GM21723 (cell line): ENCODE measurements around the gene PRKCQ.
A peak's percentile ranks its signal among the peaks of the same experiment; 100 is the strongest.

Source experiments
- ATAC-seq: cut with Tn5 transposase; IDR thresholded peaks from one replicate; pipeline ENCODE4 v1.9.1; 2021; ENCODE audit warnings: mild to moderate bottlenecking, moderate library complexity; ENCODE audit not compliant: unreplicated experiment

PRKCQ gene

DNA sequence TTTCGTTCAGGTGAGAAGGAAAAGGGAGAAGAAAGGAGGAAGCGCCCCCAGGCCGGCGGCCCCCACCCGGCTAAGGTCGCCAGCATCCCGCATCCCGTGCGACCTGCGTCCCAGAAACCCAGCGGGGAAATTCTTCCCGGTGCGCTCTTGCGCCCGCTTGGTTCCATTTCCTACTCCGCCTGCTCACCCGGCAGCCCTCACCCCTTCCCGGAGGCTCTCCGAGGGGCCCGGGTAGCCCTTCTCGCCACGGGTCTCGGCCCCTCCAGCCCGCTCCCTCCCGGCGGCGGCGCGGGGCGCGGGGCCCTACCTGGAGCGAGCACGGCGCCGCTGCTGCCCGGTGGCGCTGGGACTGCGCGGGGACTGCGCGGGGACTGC is at the start of gene PRKCQ:
PRKCQ (minus strand) TSS at position 373 of the 375 bp plus-strand sequence. CDS start 65,141 bp downstream, outside the sequence.
- peak; percentile 39 for ATAC-seq

DNA sequence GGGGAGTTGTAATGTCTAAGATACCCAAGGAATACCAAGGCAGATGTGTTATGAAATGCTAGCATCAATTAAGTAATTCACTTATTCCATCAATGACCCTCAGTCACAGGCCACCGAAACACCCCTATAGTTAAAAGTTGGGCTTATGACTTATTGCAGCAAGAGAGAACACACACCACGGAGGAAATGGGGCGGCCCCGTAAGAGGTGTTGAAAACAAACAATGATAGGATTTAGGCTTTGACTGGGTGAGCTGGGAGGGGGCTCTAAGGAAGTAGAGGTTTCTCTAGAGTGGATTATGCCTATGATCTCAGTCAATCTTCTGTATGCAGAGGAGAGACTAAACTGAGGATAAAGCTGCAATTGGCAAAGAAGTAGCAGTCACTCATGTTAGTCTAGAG is 45.4 kb upstream of the PRKCQ start:
- no peak for ATAC-seq

DNA sequence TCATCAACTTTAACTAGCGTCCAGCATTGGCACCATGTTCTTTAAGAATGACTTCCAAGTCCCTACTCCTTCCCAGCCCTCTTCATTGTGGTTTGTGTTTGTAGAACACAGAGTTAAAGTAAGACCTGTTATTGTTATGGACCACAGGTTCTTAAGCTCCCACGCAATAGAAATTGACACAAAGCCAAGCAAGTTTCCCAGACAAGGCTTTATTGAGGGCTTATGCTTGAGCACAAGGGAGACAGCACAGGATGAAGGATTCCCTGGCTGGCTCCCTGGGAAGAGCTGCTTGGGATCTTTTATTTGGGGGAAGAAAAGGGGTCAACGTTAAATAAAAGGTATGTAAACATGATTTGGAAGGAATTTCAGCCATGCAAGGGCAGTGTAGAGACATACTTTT is 44.3 kb upstream of the PRKCQ start:
- ATAC-seq, result no peak

DNA sequence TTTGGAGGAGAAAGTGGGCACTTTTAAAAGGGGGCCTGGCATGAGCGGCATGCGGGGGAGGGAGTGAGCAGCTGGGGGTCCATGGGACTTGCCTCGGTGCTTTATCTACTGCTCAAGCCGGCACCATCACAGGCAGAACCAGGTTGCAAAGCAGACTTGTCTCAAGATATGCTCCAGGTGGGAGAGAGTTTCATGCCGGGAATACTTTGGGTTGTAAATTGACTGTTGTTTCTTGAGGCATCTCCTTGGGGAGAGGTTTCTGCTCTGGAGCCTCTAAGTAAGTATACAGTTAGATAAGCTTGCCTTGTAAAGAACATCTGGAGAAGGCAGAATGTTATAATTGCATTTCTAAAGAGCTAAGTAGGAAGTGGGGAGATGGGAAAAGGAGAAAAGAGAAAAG is 42.8 kb upstream of the PRKCQ start:
- ATAC-seq, result no peak

DNA sequence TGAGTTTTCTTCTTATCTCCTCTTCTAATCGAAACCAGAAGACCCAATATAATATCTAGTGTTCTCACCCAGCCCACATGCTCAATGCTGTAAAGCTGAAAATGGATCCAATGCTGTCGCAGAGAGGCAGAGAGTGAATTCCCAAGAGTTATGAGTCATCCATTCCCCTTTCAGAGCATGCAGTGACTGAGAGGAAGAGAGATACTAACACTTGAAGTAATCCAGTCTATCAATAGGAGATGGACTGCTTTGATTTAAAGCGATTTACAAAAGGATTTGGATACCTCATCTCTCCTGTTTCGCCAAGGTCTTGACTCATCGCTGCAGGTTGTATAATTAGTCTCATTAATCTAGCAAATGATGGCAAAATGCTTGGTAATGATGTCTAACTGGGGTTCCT is 41.5 kb upstream of the PRKCQ start:
- no peak for ATAC-seq

DNA sequence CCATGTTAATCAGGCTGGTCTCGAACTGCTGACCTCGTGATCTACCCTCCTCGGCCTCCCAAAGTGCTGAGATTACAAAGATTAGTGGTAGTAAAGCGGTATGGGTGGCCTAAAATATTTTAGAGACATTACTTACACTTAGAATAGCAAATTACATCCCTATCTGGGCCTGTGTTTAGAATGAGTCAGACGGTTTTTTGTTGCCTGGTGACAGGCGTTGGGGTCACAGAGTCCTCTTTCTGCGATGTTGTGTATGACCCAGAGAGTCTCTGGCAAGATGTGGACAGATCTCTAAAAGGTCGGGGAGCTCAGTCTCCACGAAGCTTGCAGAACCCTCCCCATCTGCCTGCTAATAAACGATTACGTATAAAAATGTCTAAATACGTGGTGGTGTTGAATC is 39.6 kb upstream of the PRKCQ start:
- ATAC-seq, result no peak

DNA sequence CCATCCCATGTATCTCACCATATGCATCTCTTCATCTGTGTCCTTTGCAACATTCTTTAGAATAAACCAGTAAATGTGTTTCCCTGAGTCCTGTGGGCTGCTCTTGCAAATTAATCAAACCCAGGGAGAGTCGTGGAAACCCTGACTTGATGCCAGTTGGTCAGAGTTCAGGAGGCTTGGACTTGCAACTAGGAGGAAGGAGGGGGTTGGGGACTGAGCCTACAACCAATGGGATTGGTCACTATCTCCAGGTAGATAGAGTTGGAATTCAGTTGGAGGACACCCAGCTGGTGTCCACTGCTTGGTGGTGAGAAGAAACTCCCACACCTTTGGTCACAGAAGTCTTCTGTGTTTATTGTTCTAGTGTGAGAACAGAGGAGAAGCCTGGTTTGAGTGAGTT is 38.3 kb upstream of the PRKCQ start:
- no peak for ATAC-seq

DNA sequence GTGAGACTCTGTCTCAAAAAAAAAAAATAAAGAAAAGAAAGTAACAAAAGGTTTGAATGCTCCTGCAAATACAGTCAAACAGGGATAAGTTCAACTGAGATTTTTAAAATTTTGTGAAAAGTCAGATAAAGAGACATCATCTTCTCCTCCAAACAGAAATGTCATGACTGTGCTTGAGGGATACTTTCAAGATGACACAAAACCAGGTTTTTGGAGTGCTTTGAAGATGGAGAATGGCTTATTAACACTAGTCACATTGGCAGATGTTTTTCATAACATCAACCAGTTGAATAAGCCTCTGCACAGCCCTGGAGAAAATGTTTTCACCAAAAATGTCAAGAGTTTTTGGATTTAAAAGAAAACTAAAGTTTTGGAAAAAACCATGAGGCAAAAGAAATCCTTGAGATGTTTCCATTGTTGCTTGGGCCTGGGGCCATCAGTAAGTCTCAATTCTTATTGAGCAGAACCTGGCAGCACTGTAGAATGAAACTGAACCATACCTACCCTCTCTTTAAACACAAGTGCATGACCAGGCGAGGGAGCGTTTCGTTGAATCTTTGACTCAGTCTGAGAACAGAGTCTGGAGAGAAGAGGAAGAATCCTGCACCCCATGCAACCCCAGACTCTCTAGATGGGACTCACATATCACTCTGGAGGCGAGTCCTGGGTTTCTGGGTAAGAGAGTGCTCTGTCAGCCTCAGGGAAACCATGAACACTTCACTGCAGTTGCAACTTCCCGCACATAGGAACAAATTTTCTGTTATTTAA is 37.4 kb upstream of the PRKCQ start:
- ATAC-seq, result no peak

DNA sequence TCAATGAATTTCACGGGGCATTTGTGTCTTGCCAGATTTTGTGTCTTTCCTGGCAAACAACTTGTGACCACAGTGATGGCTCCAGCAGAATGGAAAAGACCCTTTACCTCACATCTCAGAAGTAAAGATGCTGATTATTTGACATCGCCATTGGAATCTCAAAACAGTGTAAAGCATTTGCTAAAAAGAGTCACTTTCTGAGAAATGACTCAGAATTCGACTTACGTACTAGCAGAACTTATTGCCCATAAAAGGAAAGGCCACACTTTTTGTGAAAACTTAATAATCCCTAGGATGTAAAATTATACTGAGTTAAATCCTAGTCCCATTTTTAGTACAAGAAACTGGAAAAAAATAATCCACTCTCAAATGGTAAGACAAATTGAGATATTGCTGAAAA is 35.9 kb upstream of the PRKCQ start:
- ATAC-seq, result no peak

DNA sequence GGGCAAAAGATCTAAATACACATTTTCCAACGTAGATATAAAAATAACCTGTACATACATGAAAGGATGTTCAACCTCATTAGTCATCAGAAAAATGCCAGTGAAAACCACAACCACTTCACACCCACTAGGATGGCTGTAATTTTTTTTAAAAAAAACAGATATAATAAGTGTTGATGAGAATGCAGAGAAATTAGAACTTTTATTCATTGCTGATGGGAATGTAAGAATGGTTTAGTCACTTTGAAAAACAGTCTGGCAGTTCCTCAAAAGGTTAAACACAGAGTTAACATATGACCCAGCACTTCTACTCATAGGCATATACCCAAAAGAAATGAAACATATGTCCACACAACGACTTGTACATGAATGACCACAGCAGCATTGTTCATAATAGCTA is 32.3 kb upstream of the PRKCQ start:
- no peak for ATAC-seq

DNA sequence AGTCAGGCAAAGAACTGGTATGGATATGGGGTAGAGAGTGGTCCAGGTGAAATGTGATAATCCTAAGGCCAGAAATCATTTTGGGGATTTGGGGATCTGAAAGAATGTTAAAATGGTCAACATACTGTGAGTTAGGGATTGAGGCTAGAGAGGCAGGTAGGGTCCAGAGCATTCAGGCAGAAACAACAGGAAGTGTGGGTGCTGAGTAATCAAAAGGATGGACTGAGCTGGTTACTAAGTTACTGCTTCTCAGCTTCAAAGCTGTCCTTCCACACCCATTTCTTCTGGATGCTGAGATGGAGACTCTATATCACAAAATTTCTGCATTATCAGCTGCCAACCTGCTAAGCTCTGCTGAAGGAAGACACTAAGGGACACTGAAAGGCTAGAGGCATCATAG is 30.6 kb upstream of the PRKCQ start:
- ATAC-seq, result no peak

DNA sequence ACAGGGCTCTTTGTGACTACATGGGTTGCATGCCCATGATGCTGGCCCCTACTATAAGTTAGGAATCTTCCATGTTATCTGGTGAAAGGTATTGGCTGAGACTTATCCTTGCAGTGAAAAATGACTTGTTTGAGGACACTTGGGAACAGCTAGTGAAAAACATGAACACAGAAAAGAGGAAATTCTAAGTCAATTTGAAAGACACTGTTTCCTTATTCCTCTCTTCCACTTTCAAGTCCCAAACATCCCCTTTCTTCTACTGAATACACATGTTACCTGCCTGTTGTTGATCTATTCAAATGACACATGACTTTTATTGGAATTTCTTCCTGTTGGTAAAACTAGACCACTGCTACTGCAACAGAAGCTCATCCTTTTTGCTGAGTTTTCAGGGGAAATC is 29.5 kb upstream of the PRKCQ start:
- ATAC-seq, result no peak

DNA sequence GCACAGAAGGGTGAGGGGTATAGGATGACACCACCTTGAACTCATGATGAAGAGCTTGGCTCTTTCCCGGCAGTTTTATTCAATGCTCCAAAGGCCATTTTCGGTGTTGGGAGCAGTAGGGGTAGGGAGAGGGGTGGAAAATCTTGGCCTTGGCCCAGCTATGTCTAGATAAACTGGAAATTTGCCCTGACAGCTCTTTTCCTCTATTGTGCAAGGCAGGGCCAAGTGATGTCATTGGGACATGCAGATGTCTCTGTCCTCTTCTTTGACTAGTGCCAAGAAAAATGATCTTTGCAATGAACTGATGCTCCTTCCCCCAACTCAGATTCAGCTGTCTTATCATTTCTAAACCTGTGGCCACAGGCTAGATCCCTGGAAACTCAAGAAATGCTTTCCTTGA is 27.7 kb upstream of the PRKCQ start:
- ATAC-seq, result no peak

DNA sequence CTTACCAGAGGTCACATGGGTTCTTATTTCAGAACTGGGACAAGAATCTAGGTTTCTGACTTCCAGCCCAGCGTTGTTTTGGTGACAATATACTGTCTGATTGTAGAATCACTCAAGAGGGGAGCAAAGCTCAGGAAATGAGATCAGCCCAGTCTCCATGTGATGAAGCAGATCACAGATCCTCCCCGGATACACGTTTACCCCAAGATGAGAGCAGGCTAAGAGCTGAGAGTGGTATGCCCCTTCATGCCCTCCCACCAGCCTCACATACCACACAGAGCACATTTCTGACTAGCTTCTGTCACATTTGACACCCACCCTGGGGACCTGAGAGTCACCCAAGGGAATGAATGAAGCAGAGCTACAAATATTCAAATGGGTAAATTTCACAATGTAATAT is 27.1 kb upstream of the PRKCQ start:
- no peak for ATAC-seq

DNA sequence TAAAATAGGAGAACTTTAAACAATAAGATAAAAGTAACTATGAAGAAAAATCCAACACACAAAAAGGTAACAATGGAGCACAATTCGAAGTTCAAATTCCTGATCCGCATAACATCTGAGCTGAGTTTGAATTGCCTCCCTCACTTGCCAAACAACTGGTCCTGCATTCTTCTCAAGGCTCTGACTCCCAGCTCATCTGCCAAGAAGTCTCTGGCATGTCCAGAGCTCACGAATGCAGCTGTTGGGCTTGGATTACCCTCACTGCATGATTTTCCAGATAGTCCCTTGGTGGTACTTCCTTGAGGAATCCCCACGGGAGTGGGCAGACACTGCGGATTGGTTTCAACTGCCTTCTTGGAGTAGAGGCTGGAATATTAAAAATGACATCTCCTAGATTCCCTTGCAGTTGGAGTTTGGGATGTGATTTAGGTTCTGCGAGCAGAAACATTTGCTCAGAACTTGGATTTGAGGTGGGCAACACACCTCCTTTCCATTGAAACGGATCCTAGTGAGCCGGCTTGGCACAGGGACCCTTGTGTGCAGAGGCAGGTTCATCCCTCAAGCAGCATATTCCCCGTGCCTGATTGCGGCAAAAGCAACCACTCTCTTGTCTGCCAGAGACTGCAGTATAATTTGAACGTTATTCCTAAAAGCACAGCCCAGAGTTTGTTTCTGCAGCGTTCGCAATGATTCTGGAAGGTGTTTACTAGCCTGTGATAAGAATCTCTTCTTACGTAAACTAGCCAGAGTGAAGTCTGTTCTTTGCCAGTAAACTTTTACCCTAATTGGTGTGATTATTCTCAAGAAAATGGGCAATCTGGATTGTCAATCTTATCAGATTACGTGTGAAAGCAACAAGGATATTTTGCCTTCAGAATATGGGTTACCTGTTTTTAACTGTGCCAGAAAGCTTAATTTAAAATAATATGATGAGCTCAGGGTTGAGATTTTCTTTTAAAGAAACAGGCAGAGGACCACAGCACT is 23.4 kb upstream of the PRKCQ start:
- ATAC-seq, result no peak

DNA sequence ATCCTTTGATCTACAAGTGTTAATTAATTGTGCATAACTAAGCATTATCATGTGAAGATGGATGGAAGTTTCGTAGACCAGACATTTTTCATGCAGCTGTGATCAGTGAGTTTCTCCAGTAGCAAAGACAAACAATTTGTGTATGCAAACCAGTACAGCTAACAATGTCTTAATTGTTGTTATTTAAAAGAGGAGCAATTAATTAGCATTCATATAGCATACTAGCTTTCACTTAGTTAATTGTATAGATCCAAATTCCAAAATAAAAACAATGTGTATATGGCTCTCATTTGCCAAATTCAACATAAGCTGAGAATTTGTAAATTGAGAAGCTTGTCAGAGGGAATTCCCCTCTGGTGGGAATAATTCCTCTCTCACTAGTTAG is 22.6 kb upstream of the PRKCQ start:
- no peak for ATAC-seq

DNA sequence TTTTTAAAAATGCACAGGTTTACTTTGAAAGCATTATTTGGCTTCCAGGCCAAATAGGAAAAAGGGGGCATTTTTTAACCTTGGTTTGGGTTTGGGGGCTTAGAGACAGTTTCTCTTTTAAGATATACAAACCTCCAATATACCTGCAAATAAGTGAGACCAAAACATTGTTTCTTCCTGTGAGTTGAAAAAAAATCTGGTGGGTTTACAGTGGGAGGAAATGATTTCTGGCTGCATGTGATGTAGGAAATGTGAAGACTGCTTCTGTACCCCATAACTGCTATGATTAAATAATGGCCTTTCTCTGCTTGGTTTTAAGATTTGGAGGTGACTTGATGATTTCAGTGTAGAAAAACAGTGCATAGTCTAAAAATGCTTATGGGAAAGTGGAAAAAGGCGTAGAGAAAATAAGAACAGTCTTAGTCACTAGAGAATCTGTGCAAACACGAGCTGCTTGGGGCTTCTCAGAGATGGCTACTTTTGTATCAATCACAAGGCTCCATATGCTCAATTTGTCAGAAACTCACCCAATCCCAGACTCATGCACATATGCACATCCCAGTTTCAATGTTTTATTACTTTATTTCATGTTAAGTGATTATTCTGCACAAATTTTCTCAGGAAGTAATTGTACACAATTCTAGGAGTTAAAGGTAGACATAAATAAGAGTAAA is 22.1 kb upstream of the PRKCQ start:
- no peak for ATAC-seq

DNA sequence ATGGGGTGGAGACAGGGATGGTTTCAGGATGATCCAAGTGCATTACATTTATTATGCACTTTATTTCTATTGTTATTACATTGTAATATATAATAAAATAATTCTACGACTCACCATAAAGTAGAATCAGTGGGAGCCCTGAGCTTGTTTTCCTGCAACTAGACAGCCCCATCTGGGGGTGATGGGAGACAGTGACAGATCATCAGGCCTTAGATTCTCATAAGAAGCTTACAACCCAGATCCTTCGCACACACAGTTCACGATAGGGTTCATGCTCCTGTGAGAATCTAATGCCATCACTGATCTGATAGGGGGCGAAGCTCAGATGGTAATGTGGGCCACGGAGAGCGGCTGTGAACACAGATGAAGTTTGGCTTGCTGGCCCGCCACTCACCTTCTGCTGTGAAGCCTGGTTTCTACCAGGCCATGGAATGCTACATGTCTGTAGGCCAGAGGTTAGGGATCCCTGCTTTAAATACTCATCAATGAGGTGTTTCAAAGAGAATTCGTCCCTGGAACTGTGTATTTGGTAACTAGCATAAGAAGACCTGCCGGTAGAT is 21.2 kb upstream of the PRKCQ start:
- no peak for ATAC-seq

DNA sequence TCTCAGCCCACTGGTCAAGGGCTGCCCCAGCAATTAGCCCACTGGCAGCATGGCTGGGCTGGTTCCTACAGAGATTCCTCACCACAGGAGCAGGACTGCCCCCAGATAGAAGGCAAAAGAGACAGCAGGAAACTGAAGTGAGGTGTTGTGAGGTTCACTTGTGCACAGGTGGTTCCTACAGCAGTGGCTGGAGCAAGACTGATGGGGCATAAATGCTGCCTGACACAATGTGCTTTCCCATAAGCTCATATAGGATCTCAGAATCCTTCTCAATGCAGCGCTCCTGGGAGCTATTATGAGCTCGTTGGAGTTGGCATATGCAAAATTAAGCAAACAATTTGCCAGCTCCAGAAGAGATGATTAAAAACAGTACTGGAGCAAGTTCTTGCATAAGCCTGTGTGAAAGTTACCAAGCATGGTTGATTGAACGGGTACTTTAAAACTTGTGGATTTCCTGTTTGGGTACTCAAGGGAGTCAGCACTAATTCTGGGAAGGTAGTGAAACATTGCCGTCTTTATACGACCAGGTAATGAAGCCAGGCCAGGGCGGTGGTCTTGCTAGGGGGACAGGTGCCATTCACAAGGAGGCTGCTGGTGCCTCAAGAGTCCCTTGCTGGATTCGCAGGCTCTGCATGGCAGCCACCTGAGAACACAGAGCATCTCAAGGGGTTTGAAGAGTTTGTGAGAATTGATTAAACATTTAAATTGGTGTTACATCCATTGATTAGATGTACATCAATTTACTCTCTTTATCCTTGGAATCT is 20.3 kb upstream of the PRKCQ start:
- ATAC-seq, result no peak

DNA sequence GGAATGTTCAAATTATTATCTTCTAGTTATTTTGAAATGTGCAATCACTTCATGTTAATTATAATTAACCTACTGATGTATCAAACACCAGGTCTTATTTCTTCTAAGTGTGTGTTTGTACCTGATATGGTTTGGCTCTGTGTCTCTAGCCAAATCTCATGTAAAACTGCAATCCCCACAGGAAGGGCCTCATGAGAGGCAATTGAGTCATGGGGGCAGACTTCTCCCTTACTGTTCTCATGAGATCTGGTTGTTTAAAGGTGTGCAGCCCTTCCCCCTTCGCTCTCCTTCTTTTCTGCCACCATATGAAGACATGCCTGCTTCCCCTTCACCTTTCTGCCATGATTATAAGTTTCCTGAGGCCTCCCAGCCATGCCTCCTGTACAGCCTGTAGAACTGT is 18.6 kb upstream of the PRKCQ start:
- ATAC-seq, result no peak

DNA sequence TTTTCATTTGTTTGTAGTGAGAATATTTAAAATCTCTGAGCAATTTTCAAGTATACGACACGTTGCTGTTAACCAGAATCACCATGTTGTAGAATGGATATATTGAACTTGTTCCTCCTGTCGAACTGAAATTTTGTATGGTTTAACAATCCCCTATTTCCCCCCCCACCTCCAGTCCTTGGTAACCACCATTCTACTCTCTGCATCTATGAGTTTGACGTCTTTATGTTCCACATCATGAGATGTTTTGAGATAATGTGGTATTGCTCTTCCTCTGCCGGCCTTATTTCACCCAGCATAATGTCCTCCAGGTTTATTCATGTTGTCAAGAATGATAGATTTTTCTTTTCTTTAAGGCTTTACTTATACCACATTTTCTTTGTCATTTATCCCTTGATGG is 17.4 kb upstream of the PRKCQ start:
- ATAC-seq, result no peak
